Adrenal gland (tissue), 5 donors: Measurements from ENCODE around the gene NUDCD3.

Experiments used
- POLR2A ChIP-seq, 2 donors: fragments of 450-650 bp; IDR thresholded peaks; one replicate each; pipeline ENCODE4 v1.6.1; 2017; ENCODE audit warnings: antibody characterized with exemption in 2 of 2, mild to moderate bottlenecking in 2 of 2, moderate library complexity in 1 of 2
- TF ChIP-seq, protein P1 (sequence below), 6 experiments: fragments of 450-650 bp in 4 of 6; fragments of 200-600 bp in 2 of 6; sonication (generic) in 1 of 6; IDR thresholded peaks; 1 replicate in 5 of 6; 2 replicates in 1 of 6; pipeline versions ENCODE4 v1.5.1 to v1.8.0; 2016 to 2021; ENCODE audit warnings: antibody characterized with exemption in 6 of 6, mild to moderate bottlenecking in 2 of 6, moderate library complexity in 1 of 6
- donor health status: DM: no; HTN: no; CAD: no.

DNA sequence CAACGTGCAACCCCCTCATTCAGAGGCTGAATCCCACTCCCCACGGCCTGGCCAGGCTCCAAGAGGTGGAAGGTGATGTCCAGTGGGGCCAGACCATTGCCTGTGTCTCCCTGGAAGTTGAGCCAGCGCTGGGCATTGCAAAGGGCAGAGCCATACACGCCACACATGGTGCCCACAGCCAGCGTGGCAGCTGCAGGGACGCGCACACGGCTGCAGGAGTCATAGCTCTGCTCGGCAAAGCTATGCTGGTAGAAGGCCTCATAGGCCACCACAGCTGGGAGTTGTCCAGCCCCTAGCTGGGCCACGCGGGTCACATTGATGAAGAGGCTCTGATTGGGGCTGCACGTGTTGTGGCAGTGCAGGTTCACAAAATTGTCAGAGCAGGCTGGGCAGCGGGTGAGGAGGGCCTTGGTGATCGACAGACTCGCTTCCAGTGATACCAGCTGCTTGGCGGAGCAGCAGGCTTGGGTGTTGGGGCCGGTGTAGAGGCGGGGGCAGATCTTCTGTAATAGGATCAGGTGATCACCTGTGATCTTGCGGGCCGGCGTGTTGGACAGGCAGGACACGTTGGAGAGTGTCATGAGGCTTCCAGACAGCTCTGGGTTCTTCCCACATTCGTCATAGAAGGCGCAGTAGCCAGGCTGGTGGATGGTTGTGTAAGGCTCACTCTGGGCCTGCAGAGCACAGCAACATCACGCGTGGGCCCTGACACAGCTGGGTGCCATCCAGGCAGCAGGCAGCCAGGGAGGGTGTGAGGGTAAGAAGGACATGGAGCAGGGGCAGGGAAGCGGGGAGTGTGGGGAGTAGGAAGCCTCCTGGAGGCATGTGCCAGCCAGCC lies 49.4 kb upstream of the NUDCD3 start:
- TF ChIP-seq, protein P1, sequence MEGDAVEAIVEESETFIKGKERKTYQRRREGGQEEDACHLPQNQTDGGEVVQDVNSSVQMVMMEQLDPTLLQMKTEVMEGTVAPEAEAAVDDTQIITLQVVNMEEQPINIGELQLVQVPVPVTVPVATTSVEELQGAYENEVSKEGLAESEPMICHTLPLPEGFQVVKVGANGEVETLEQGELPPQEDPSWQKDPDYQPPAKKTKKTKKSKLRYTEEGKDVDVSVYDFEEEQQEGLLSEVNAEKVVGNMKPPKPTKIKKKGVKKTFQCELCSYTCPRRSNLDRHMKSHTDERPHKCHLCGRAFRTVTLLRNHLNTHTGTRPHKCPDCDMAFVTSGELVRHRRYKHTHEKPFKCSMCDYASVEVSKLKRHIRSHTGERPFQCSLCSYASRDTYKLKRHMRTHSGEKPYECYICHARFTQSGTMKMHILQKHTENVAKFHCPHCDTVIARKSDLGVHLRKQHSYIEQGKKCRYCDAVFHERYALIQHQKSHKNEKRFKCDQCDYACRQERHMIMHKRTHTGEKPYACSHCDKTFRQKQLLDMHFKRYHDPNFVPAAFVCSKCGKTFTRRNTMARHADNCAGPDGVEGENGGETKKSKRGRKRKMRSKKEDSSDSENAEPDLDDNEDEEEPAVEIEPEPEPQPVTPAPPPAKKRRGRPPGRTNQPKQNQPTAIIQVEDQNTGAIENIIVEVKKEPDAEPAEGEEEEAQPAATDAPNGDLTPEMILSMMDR (IDR thresholded peaks at IDR 0.05), result no peak
- TF ChIP-seq POLR2A (IDR thresholded peaks at IDR 0.05), result no peak
